ENCODE results near the gene AFM. TPM values are rescaled to one million over a fixed set of nuclear protein-coding genes. Genes with fewer than 3 reads are reported as not detected.

Gene AFM
- total and polyA plus RNA-seq, 2 of the 8 experiments (the other 6 are each of a cell fraction or from before 2014, with no cell fraction given), result not detected

DNA sequence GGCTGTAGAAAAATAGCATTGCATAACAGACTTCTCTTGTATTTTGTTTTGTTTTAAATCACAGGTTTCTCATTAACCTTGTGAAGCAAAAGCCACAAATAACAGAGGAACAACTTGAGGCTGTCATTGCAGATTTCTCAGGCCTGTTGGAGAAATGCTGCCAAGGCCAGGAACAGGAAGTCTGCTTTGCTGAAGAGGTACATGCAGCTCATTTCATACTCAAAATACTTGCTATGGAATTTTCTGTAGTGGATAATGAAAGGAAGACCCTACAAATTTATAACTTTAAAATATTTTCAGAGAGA lies 27.9 kb upstream of the AFM start:
- H3K27ac ChIP-seq (ENCODE audit: low read depth, low read length), result peak overlapping the region; percentile 43; the same call in 1 of the 2 replicates
- TF ChIP-seq EGR1 (IDR thresholded peaks at IDR 0.05; ENCODE audit: borderline replicate concordance, low read depth, low read length), result no peak
- TF ChIP-seq HDAC2 (IDR thresholded peaks at IDR 0.05; ENCODE audit: borderline replicate concordance in 1 of 2, low read depth in 2 of 2, low read length in 2 of 2), result no peak
- TF ChIP-seq NANOG (IDR thresholded peaks at IDR 0.05; ENCODE audit: insufficient read depth, low read depth, low read length, poor library complexity, severe bottlenecking), result no peak
- TF ChIP-seq SIN3A (conservative IDR thresholded peaks at IDR 0.05 in 1 of 2, IDR thresholded peaks at IDR 0.05 in 1 of 2; ENCODE audit: low read depth in 1 of 2, low read length in 2 of 2), result no peak
- TF ChIP-seq PHF8 (conservative IDR thresholded peaks at IDR 0.05; ENCODE audit: low read depth, low read length), result no peak
- no peak for TF ChIP-seq EZH2 (IDR thresholded peaks at IDR 0.05; ENCODE audit: low read depth, low read length, severe bottlenecking)
- TF ChIP-seq RXRA (IDR thresholded peaks at IDR 0.05; ENCODE audit: insufficient read depth, low read depth, low read length), result no peak
- no peaks in the 10 kb centered on the region for H3K79me1 ChIP-seq (ENCODE audit: low read depth, low read length)
- H4K91ac ChIP-seq (replicated peaks; ENCODE audit: insufficient read length, low read length), result peak overlapping the region; percentile 87
- H2BK20ac ChIP-seq (ENCODE audit: low read length), result 0 out of 2 replicates have a peak overlapping the region, but pooled peaks have one; percentile 2
- no peaks in the 10 kb centered on the region for H3K27me3 ChIP-seq (replicated peaks in 1 of 4; ENCODE audit: control insufficient read depth in 3 of 4, extremely low read depth in 1 of 4, insufficient read depth in 3 of 4, low read length in 3 of 4)
- H3K4me1 ChIP-seq (replicated peaks in 1 of 4; ENCODE audit: control insufficient read depth in 3 of 4, insufficient read depth in 4 of 4, low read length in 3 of 4), result peaks cover 5 to 25% (median 14%) of the 10 kb centered on the region in 4 experiments
- H2AFZ ChIP-seq (ENCODE audit: low read length), result no peak overlapping the region
- peak overlapping the region; percentile 59 for H2BK120ac ChIP-seq (replicated peaks; ENCODE audit: low read depth, low read length)
- no peaks in the 10 kb centered on the region for H4K20me1 ChIP-seq (replicated peaks in 1 of 2; ENCODE audit: control insufficient read depth in 1 of 2, insufficient read depth in 2 of 2, low read length in 2 of 2)
- H3K23ac ChIP-seq (ENCODE audit: insufficient read length), result no peak overlapping the region
- no peak overlapping the region; the same call in 1 of the 2 replicates for H3K18ac ChIP-seq (ENCODE audit: extremely low read depth, low read length)
- H4K8ac ChIP-seq (ENCODE audit: extremely low read depth, insufficient read depth, low read length), result no peak overlapping the region
- H3K4me2 ChIP-seq (ENCODE audit: insufficient read depth in 1 of 2, low read depth in 2 of 2, low read length in 2 of 2), result peak overlapping the region in 1 of 2 experiments; percentile 62; a peak in 1 of 4 replicates
- no peak overlapping the region for H3K14ac ChIP-seq (ENCODE audit: insufficient read length)
- FAIRE-seq (no peak), DNase-seq (ENCODE audit: low read depth in 1 of 2, low spot score in 2 of 2) (no peak)
- peak overlapping the region; percentile 79; the same call in 1 of the 2 replicates for H2AK5ac ChIP-seq (ENCODE audit: low read depth, low read length)
- no peaks in the 10 kb centered on the region for H3K79me2 ChIP-seq (ENCODE audit: control insufficient read depth in 1 of 2, insufficient read depth in 2 of 2, low read length in 2 of 2)
- ChIA-PET POLR2A (ENCODE audit: partially characterized antibody) (no interaction called here), CTCF (ENCODE audit: partially characterized antibody) (interaction anchor here (1.5 kb wide), 1 partner anchor 19 kb away, joined by 4 read pairs; no protein-coding TSS in a partner anchor)
- no peak overlapping the region for H3K4me3 ChIP-seq (ENCODE audit: extremely low read depth in 1 of 4, insufficient read depth in 2 of 4, low read depth in 3 of 4, low read length in 4 of 4)
- H3K4ac ChIP-seq (replicated peaks; ENCODE audit: insufficient read length, low read depth, low read length), result peak overlapping the region; percentile 48
- H2BK15ac ChIP-seq (ENCODE audit: low read length), result no peak overlapping the region
- no peak overlapping the region for H3K9ac ChIP-seq (replicated peaks in 1 of 4; ENCODE audit: extremely low read depth in 1 of 4, low read depth in 3 of 4, low read length in 3 of 4)
- H3K36me3 ChIP-seq (ENCODE audit: control insufficient read depth in 2 of 4, insufficient read depth in 4 of 4, low read length in 3 of 4), result peaks cover 0 to 2% (median 0%) of the 10 kb centered on the region in 4 experiments; a peak in 2 of 8 replicates
- H4K5ac ChIP-seq (ENCODE audit: insufficient read length, low read depth, low read length), result peak overlapping the region; percentile 52
- H2BK5ac ChIP-seq (ENCODE audit: low read depth, low read length), result peak overlapping the region; percentile 84; the same call in 1 of the 2 replicates
- H3K56ac ChIP-seq (replicated peaks; ENCODE audit: insufficient read length, low read depth, low read length), result no peak overlapping the region
- no peaks in the 10 kb centered on the region for H3K9me3 ChIP-seq (ENCODE audit: insufficient read depth in 2 of 2, low read depth in 1 of 2, low read length in 1 of 2)
- no peaks in the 10 kb centered on the region for H3K23me2 ChIP-seq (ENCODE audit: low read depth, low read length)
- H2BK12ac ChIP-seq (ENCODE audit: low read depth, low read length), result peak overlapping the region; percentile 69; the same call in 1 of the 2 replicates
